GM12878 (cell line): ENCODE results near the gene MB21D2. TPM values are rescaled to one million over a fixed set of nuclear protein-coding genes. Genes with fewer than 3 reads are reported as not detected.
A peak's percentile ranks its signal among the peaks of the same experiment; 100 is the strongest.

ENCODE experiments used
- EP300 ChIP-seq, 2 experiments: fragments of 150-350 bp in 1 of 2; IDR thresholded peaks; 2 replicates each; pipeline ENCODE4 v1.6.1; 2011 to 2012; ENCODE audit warnings: low read depth in 2 of 2, low read length in 2 of 2, borderline replicate concordance in 1 of 2, improper control_type of control experiment in 1 of 2, inconsistent platforms in 1 of 2; ENCODE audit not compliant: control insufficient read depth in 1 of 2
- ESRRA ChIP-seq: IDR thresholded peaks from 2 replicates; pipeline ENCODE4 v1.6.1; 2012; ENCODE audit warnings: mild to moderate bottlenecking, low read length, improper control_type of control experiment
- GABPA ChIP-seq: IDR thresholded peaks from 2 replicates; pipeline ENCODE4 v1.6.1; 2014; ENCODE audit warnings: antibody characterized with exemption, low read depth, mild to moderate bottlenecking, inconsistent platforms
- MEF2B ChIP-seq: fragments of 450-650 bp; IDR thresholded peaks from 2 replicates; pipeline ENCODE4 v1.6.1; 2018; ENCODE audit warnings: mild to moderate bottlenecking, moderate library complexity; ENCODE audit not compliant: partially characterized antibody, poor library complexity, severe bottlenecking
- MXI1 ChIP-seq: fragments of 150-350 bp; IDR thresholded peaks from 2 replicates; pipeline ENCODE4 v1.6.1; 2011; ENCODE audit warnings: low read depth, mild to moderate bottlenecking, inconsistent platforms, low read length, improper control_type of control experiment
- MYC ChIP-seq: IDR thresholded peaks from 2 replicates; pipeline ENCODE4 v1.6.1; 2011; ENCODE audit warnings: mild to moderate bottlenecking, low read length, moderate library complexity, inconsistent platforms; ENCODE audit not compliant: insufficient read depth, insufficient replicate concordance, insufficient read length, severe bottlenecking
- NR2C2 ChIP-seq: IDR thresholded peaks from 2 replicates; pipeline ENCODE4 v1.6.1; 2011; ENCODE audit warnings: borderline replicate concordance, low read depth; ENCODE audit not compliant: control insufficient read depth, insufficient read length
- PAX5 ChIP-seq: IDR thresholded peaks from 2 replicates; pipeline ENCODE4 v1.6.1; 2011; ENCODE audit warnings: low read depth, low read length, borderline replicate concordance
- PAX8 ChIP-seq: fragments of 450-650 bp; IDR thresholded peaks from 2 replicates; pipeline ENCODE4 v1.6.1; 2017; ENCODE audit warnings: mild to moderate bottlenecking, moderate library complexity
- SMC3 ChIP-seq: IDR thresholded peaks from 2 replicates; pipeline ENCODE4 v1.6.1; 2011; ENCODE audit warnings: low read length, improper control_type of control experiment, borderline replicate concordance
- SP1 ChIP-seq: IDR thresholded peaks from one replicate; pipeline ENCODE4 v1.6.1; 2011; ENCODE audit warnings: low read depth, low read length
- WRNIP1 ChIP-seq: IDR thresholded peaks from 2 replicates; pipeline ENCODE4 v1.6.1; 2011; ENCODE audit warnings: low read depth, low read length, improper control_type of control experiment, borderline replicate concordance
- ZNF207 ChIP-seq: fragments of 450-650 bp; IDR thresholded peaks from 2 replicates; pipeline ENCODE4 v1.6.1; 2014; ENCODE audit warnings: antibody characterized with exemption, mild to moderate bottlenecking, borderline replicate concordance
- ZNF622 ChIP-seq: fragments of 450-650 bp; IDR thresholded peaks from 2 replicates; pipeline ENCODE4 v1.6.1; 2017; ENCODE audit warnings: mild to moderate bottlenecking, inconsistent platforms
- ZNF687 ChIP-seq: fragments of 450-650 bp; IDR thresholded peaks from 2 replicates; pipeline ENCODE4 v1.6.1; 2017; ENCODE audit warnings: mild to moderate bottlenecking, moderate library complexity
- polyA plus RNA-seq, 11 experiments: library from polyadenylated mRNA; depleted of rRNA in 4 of 11; unstranded in 6 of 11; stranded (reverse) in 5 of 11; fragments of >200 nt; fragmentation: Nextera tagmentation in 4 of 11; fragmentation: Illumina TruSeq in 1 of 11; extraction: Ambion mirVana in 4 of 11; extraction: Trizol in 1 of 11; gene quantifications; 1 replicate in 1 of 11; 2 replicates in 10 of 11; pipeline versions ENCODE4 v1.2.1 to v1.2.3, GENCODE V29; 2011 to 2016; ENCODE audit warnings: inconsistent platforms in 2 of 11, missing spikeins in 2 of 11, low read depth in 1 of 11
- total RNA-seq, 4 experiments: library from RNA; depleted of rRNA in 3 of 4; stranded (reverse); fragments of >200 nt in 3 of 4; fragmentation: Illumina TruSeq in 1 of 4; extraction: Trizol in 1 of 4; gene quantifications; 2 replicates each; pipeline versions ENCODE4 v1.2.1 to v1.2.3, GENCODE V29; 2013 to 2021
- TF ChIP-seq, protein P1 (sequence below): fragments of 450-650 bp; formaldehyde crosslinking; IDR thresholded peaks from 2 replicates; pipeline ENCODE4 v1.5.0; 2022; ENCODE audit warnings: mild to moderate bottlenecking, missing genetic modification characterization
- TF ChIP-seq, protein P2 (sequence below): fragments of 450-650 bp; formaldehyde crosslinking; IDR thresholded peaks from 2 replicates; pipeline ENCODE4 v1.4.0; 2022; ENCODE audit warnings: mild to moderate bottlenecking, moderate library complexity

MB21D2 gene
- total and polyA plus RNA-seq, 10 of the 15 experiments (the other 5 are each of a cell fraction or from before 2014, with no cell fraction given) = 7.9 to 21.2 (median 15.3) TPM

- peak; percentile 58; the same call in 1 of the 2 replicates for TF ChIP-seq ZNF687
- TF ChIP-seq ESRRA = no peak
- no peak for TF ChIP-seq MYC
- no peak for TF ChIP-seq PAX8
- no peak for TF ChIP-seq ZNF622
- TF ChIP-seq, protein P1, sequence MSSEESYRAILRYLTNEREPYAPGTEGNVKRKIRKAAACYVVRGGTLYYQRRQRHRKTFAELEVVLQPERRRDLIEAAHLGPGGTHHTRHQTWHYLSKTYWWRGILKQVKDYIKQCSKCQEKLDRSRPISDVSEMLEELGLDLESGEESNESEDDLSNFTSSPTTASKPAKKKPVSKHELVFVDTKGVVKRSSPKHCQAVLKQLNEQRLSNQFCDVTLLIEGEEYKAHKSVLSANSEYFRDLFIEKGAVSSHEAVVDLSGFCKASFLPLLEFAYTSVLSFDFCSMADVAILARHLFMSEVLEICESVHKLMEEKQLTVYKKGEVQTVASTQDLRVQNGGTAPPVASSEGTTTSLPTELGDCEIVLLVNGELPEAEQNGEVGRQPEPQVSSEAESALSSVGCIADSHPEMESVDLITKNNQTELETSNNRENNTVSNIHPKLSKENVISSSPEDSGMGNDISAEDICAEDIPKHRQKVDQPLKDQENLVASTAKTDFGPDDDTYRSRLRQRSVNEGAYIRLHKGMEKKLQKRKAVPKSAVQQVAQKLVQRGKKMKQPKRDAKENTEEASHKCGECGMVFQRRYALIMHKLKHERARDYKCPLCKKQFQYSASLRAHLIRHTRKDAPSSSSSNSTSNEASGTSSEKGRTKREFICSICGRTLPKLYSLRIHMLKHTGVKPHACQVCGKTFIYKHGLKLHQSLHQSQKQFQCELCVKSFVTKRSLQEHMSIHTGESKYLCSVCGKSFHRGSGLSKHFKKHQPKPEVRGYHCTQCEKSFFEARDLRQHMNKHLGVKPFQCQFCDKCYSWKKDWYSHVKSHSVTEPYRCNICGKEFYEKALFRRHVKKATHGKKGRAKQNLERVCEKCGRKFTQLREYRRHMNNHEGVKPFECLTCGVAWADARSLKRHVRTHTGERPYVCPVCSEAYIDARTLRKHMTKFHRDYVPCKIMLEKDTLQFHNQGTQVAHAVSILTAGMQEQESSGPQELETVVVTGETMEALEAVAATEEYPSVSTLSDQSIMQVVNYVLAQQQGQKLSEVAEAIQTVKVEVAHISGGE (CRISPR knock-in tag) = no peak
- TF ChIP-seq EP300 (IDR thresholded peaks at IDR 0.05; ENCODE audit: borderline replicate concordance in 1 of 2, control insufficient read depth in 1 of 2, low read depth in 2 of 2, low read length in 2 of 2) = peak; percentile 46 to 56; a peak in 1 of 4 replicates
- no peak for TF ChIP-seq NR2C2
- peak; percentile 14 for TF ChIP-seq SP1
- TF ChIP-seq, protein P2, sequence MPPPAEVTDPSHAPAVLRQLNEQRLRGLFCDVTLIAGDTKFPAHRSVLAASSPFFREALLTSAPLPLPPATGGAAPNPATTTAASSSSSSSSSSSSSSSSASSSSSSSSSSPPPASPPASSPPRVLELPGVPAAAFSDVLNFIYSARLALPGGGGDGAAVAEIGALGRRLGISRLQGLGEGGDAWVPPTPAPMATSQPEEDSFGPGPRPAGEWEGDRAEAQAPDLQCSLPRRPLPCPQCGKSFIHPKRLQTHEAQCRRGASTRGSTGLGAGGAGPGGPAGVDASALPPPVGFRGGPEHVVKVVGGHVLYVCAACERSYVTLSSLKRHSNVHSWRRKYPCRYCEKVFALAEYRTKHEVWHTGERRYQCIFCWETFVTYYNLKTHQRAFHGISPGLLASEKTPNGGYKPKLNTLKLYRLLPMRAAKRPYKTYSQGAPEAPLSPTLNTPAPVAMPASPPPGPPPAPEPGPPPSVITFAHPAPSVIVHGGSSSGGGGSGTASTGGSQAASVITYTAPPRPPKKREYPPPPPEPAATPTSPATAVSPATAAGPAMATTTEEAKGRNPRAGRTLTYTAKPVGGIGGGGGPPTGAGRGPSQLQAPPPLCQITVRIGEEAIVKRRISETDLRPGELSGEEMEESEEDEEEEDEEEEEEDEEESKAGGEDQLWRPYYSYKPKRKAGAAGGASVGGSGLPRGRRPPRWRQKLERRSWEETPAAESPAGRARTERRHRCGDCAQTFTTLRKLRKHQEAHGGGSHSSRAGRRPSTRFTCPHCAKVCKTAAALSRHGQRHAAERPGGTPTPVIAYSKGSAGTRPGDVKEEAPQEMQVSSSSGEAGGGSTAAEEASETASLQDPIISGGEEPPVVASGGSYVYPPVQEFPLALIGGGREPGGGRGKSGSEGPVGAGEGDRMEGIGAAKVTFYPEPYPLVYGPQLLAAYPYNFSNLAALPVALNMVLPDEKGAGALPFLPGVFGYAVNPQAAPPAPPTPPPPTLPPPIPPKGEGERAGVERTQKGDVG = no peak
- TF ChIP-seq ZNF207 = no peak; the same call in 1 of the 2 replicates
- peak; percentile 23; the same call in 1 of the 2 replicates for TF ChIP-seq MXI1
- peak; percentile 72; the same call in 1 of the 2 replicates for TF ChIP-seq PAX5
- TF ChIP-seq MEF2B = no peak
- no peak for TF ChIP-seq WRNIP1
- TF ChIP-seq GABPA = no peak
- TF ChIP-seq SMC3 = peak; percentile 19; the same call in 1 of the 2 replicates
Observed at GRCh38 chr3:192819001-192819569, 98.6 kb downstream of the MB21D2 start (continued).
